ENCODE results near the gene STAM2. TPM values are rescaled to one million over a fixed set of nuclear protein-coding genes. Genes with fewer than 3 reads are reported as not detected.

The STAM2 gene
- 27.6 and 35.3 TPM in 2 replicates for total RNA-seq (2022)
- Bru-seq, nascent RNA, result percentile 74 among the genes with signal in this experiment
- BruChase-seq, experiment 1, labeled RNA remaining after a 6-hour chase, result percentile 84 among the genes with signal in this experiment
- BruChase-seq, experiment 2, labeled RNA remaining after a 2-hour chase, result percentile 77 among the genes with signal in this experiment
- long read RNA-seq, full-length matches to known transcripts, result 17 of 24 reads
- long read RNA-seq, partial matches to known transcripts, result 2 of 24 reads
- long read RNA-seq, other reads (novel, unspliced or antisense), result 5 of 24 reads

GRCh38 chr2:152175368-152176112 is at the start of gene STAM2:
Gene STAM2, minus strand, starts transcription at chr2:152175763. Its CDS starts 121 bp downstream, at chr2:152175642.
- DNase-seq (ENCODE audit: unreplicated experiment), result peak; percentile 92
- Mint-ChIP-seq H3K27me3 (ENCODE audit: insufficient read depth, unreplicated experiment) (no peaks in the 10 kb centered on the region), H3K27ac (ENCODE audit: low read depth, unreplicated experiment) (peak within 1 kb of the TSS; percentile 100), H3K9me3 (ENCODE audit: unreplicated experiment) (no peaks in the 10 kb centered on the region), H3K4me1 (ENCODE audit: insufficient read depth, unreplicated experiment) (peaks cover 16% of the 10 kb centered on the region), H3K4me3 (ENCODE audit: unreplicated experiment) (peak within 1 kb of the TSS; percentile 94), H3K36me3 (ENCODE audit: insufficient read depth, unreplicated experiment) (no peaks in the 10 kb centered on the region)
- intact Hi-C loops (cut with micrococcal nuclease), result loop anchor here (1.0 to 10.0 kb wide), 8 partner anchors 138 to 749 kb away; partner anchors contain the start of genes FMNL2 and PRPF40A
- peak; percentile 97 for TF ChIP-seq CTCF (IDR thresholded peaks at IDR 0.05; ENCODE audit: unreplicated experiment)
- BruUV-seq (replicated peaks), result TSS peak; percentile 84
- POLR2A ChIA-PET, result interaction anchor here (0.5 to 3.1 kb wide), 38 partner anchors 10 to 568 kb away, joined by 3 to 24 read pairs (median 4); partner anchors contain the start of genes ARL6IP6, FMNL2 and PRPF40A
- CTCF ChIA-PET, result interaction anchor here (0.6 to 6.8 kb wide), 35 partner anchors 9 to 1252 kb away, joined by 3 to 99 read pairs (median 4); partner anchors contain the start of gene PRPF40A

GRCh38 chr2:152223977-152224376 is 48.4 kb upstream of the STAM2 start:
- no peaks in the 10 kb centered on the region for H3K27me3 Mint-ChIP-seq (ENCODE audit: insufficient read depth, unreplicated experiment)
- H3K4me3 Mint-ChIP-seq (ENCODE audit: unreplicated experiment), result no peak overlapping the region
- ChIA-PET CTCF (no interaction called here), POLR2A (no interaction called here)
- peak; percentile 1 for DNase-seq (ENCODE audit: unreplicated experiment)
- no peak for TF ChIP-seq CTCF (IDR thresholded peaks at IDR 0.05; ENCODE audit: unreplicated experiment)
- H3K27ac Mint-ChIP-seq (ENCODE audit: low read depth, unreplicated experiment), result no peak overlapping the region
- no peaks in the 10 kb centered on the region for H3K9me3 Mint-ChIP-seq (ENCODE audit: unreplicated experiment)
- H3K4me1 Mint-ChIP-seq (ENCODE audit: insufficient read depth, unreplicated experiment), result peaks cover 19% of the 10 kb centered on the region
- no TSS peak for BruUV-seq (replicated peaks)
- no peaks in the 10 kb centered on the region for H3K36me3 Mint-ChIP-seq (ENCODE audit: insufficient read depth, unreplicated experiment)
- intact Hi-C loops (cut with micrococcal nuclease), result no loop called here

- ChIA-PET CTCF (no interaction called here), POLR2A (no interaction called here)
- BruUV-seq (replicated peaks), result no TSS peak
- intact Hi-C loops (cut with micrococcal nuclease), result no loop called here
- peak; percentile 86 for DNase-seq (ENCODE audit: unreplicated experiment)
- H3K9me3 Mint-ChIP-seq (ENCODE audit: unreplicated experiment), result no peaks in the 10 kb centered on the region
- no peak for TF ChIP-seq CTCF (IDR thresholded peaks at IDR 0.05; ENCODE audit: unreplicated experiment)
- H3K4me3 Mint-ChIP-seq (ENCODE audit: unreplicated experiment), result no peak overlapping the region
- no peaks in the 10 kb centered on the region for H3K36me3 Mint-ChIP-seq (ENCODE audit: insufficient read depth, unreplicated experiment)
- H3K27ac Mint-ChIP-seq (ENCODE audit: low read depth, unreplicated experiment), result no peak overlapping the region
- H3K4me1 Mint-ChIP-seq (ENCODE audit: insufficient read depth, unreplicated experiment), result peaks cover 19% of the 10 kb centered on the region
- no peaks in the 10 kb centered on the region for H3K27me3 Mint-ChIP-seq (ENCODE audit: insufficient read depth, unreplicated experiment)
Measured at GRCh38 chr2:152222975-152223637, 47.5 kb upstream of the STAM2 start.

- TF ChIP-seq CTCF (IDR thresholded peaks at IDR 0.05; ENCODE audit: unreplicated experiment), result no peak
- intact Hi-C loops (cut with micrococcal nuclease), result no loop called here
- Mint-ChIP-seq H3K4me3 (ENCODE audit: unreplicated experiment) (no peak overlapping the region), H3K27me3 (ENCODE audit: insufficient read depth, unreplicated experiment) (no peaks in the 10 kb centered on the region), H3K36me3 (ENCODE audit: insufficient read depth, unreplicated experiment) (no peaks in the 10 kb centered on the region), H3K9me3 (ENCODE audit: unreplicated experiment) (no peaks in the 10 kb centered on the region), H3K4me1 (ENCODE audit: insufficient read depth, unreplicated experiment) (peaks cover 13% of the 10 kb centered on the region), H3K27ac (ENCODE audit: low read depth, unreplicated experiment) (no peak overlapping the region)
- ChIA-PET CTCF (interaction anchor here (0.6 kb wide), 1 partner anchor 589 kb away, joined by 5 read pairs; no protein-coding TSS in a partner anchor), POLR2A (no interaction called here)
- BruUV-seq (replicated peaks), result no TSS peak
- DNase-seq (ENCODE audit: unreplicated experiment), result no peak
Measured at GRCh38 chr2:152221839-152222238, 46.3 kb upstream of the STAM2 start.

Measured in MCF 10A (cell line).